ENCODE data around the gene PRKAG2.

PRKAG2 gene

GRCh38 chr7:151597541-151598444, 279.1 kb downstream of the PRKAG2 start:
- H3K79me2 ChIP-seq (ENCODE audit: insufficient read depth, low read length) = no peaks in the 10 kb centered on the region
- H3F3A ChIP-seq (ENCODE audit: insufficient read depth) = no peaks in the 10 kb centered on the region
- H3K9me3 ChIP-seq (ENCODE audit: insufficient read depth, low read length) = no peaks in the 10 kb centered on the region
- no peak overlapping the region for H3K4me2 ChIP-seq (ENCODE audit: low read depth, low read length, poor library complexity, severe bottlenecking)
- H3K36me3 ChIP-seq (ENCODE audit: low read length) = no peaks in the 10 kb centered on the region
- no peaks in the 10 kb centered on the region for H3K27me3 ChIP-seq (ENCODE audit: low read length)
- H3K9me2 ChIP-seq (replicated peaks; ENCODE audit: insufficient read depth, low read length) = no peaks in the 10 kb centered on the region
- TF ChIP-seq CTCF (IDR thresholded peaks at IDR 0.05; ENCODE audit: insufficient read depth, low read length, poor library complexity, severe bottlenecking) (no peak), EZH2phosphoT487 (conservative IDR thresholded peaks at IDR 0.05; ENCODE audit: low read length) (no peak)
- H4K20me1 ChIP-seq (ENCODE audit: low read depth, low read length) = no peaks in the 10 kb centered on the region
- no peak overlapping the region for H2AFZ ChIP-seq (ENCODE audit: low read depth, low read length, severe bottlenecking)
- no peak overlapping the region for H3K4me3 ChIP-seq (ENCODE audit: insufficient read depth, low read length, poor library complexity, severe bottlenecking)
- H3K27ac ChIP-seq (ENCODE audit: low read depth, low read length) = no peak overlapping the region
- no peak overlapping the region for H3K9ac ChIP-seq (ENCODE audit: low read length)

DNA sequence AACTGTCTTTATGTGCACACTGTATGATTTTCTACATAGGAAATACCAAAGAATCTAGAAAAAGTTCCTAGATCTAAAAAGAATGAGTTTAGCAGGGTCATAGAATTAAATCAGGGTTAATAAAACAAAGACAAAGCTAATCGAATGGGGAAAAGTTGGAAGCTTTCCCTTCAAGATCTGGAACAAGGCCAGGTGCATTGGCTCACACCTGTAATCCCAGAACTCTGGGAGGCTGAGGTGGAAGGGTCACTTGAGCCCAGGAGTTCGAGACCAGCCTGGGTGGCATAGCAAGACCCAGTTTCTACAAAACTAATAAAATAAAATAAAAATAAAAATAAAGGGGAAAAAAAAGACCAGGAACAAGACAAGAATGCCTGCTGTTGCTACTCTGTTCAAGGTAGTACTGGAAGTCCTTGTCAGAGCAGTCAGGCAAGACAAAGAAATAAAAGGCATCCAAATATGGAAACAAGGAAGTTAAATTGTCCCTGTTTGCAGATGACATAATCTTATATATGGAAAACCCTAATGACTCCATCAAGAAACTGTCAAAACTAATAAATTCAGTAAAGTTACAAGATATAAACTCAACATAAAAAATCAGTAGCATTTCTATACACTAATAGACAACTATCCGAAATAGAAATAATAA, 281.1 kb downstream of the PRKAG2 start:
- H3K9me3 ChIP-seq (ENCODE audit: insufficient read depth, low read length) = no peaks in the 10 kb centered on the region
- H3K27ac ChIP-seq (ENCODE audit: low read depth, low read length) = no peak overlapping the region
- no peaks in the 10 kb centered on the region for H3K36me3 ChIP-seq (ENCODE audit: low read length)
- H3F3A ChIP-seq (ENCODE audit: insufficient read depth) = no peaks in the 10 kb centered on the region
- TF ChIP-seq CTCF (IDR thresholded peaks at IDR 0.05; ENCODE audit: insufficient read depth, low read length, poor library complexity, severe bottlenecking) (no peak), EZH2phosphoT487 (conservative IDR thresholded peaks at IDR 0.05; ENCODE audit: low read length) (no peak)
- H4K20me1 ChIP-seq (ENCODE audit: low read depth, low read length) = no peaks in the 10 kb centered on the region
- no peaks in the 10 kb centered on the region for H3K27me3 ChIP-seq (ENCODE audit: low read length)
- H3K4me2 ChIP-seq (ENCODE audit: low read depth, low read length, poor library complexity, severe bottlenecking) = no peak overlapping the region
- H3K4me3 ChIP-seq (ENCODE audit: insufficient read depth, low read length, poor library complexity, severe bottlenecking) = no peak overlapping the region
- H3K9me2 ChIP-seq (replicated peaks; ENCODE audit: insufficient read depth, low read length) = no peaks in the 10 kb centered on the region
- no peak overlapping the region for H3K9ac ChIP-seq (ENCODE audit: low read length)
- H3K79me2 ChIP-seq (ENCODE audit: insufficient read depth, low read length) = no peaks in the 10 kb centered on the region
- H2AFZ ChIP-seq (ENCODE audit: low read depth, low read length, severe bottlenecking) = no peak overlapping the region

DNA sequence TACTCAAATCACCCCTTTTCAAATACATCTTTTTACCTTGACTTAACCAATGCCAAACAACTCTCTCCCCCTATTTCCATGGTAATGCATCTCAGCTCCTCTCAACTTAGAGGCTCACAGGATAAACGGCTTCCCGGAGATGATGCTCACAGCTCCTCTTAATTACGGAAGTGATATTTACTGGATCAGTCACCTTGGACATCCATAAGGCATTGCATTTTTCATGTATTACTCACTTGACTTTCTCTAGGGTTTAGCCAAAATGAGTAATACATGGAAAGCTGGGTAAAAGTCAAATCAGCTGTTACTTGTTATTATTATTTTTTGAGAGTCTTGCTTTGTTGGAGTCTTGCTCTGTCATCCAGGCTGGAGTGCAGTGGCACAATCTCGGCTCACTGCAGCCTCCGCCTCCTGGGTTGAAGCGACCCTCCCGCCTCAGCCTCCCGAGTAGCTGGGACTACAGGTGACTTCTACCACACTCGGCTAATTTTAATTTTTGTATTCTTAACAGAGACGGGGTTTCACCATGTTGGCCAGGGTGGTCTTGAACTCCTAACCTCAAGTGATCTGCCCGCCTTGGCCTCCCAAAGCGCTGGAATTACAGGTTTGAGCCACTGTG, 283.9 kb downstream of the PRKAG2 start:
- H4K20me1 ChIP-seq (ENCODE audit: low read depth, low read length) = no peaks in the 10 kb centered on the region
- no peak overlapping the region for H3K4me3 ChIP-seq (ENCODE audit: insufficient read depth, low read length, poor library complexity, severe bottlenecking)
- TF ChIP-seq CTCF (IDR thresholded peaks at IDR 0.05; ENCODE audit: insufficient read depth, low read length, poor library complexity, severe bottlenecking) (no peak), EZH2phosphoT487 (conservative IDR thresholded peaks at IDR 0.05; ENCODE audit: low read length) (no peak)
- no peaks in the 10 kb centered on the region for H3K36me3 ChIP-seq (ENCODE audit: low read length)
- no peak overlapping the region for H2AFZ ChIP-seq (ENCODE audit: low read depth, low read length, severe bottlenecking)
- H3K27ac ChIP-seq (ENCODE audit: low read depth, low read length) = no peak overlapping the region
- H3K9me2 ChIP-seq (replicated peaks; ENCODE audit: insufficient read depth, low read length) = no peaks in the 10 kb centered on the region
- no peak overlapping the region for H3K4me2 ChIP-seq (ENCODE audit: low read depth, low read length, poor library complexity, severe bottlenecking)
- H3F3A ChIP-seq (ENCODE audit: insufficient read depth) = no peaks in the 10 kb centered on the region
- no peaks in the 10 kb centered on the region for H3K79me2 ChIP-seq (ENCODE audit: insufficient read depth, low read length)
- H3K27me3 ChIP-seq (ENCODE audit: low read length) = no peaks in the 10 kb centered on the region
- no peak overlapping the region for H3K9ac ChIP-seq (ENCODE audit: low read length)
- H3K9me3 ChIP-seq (ENCODE audit: insufficient read depth, low read length) = no peaks in the 10 kb centered on the region
